A549 treated with CORT108297 at 1 μM for 4 hours (cell line): Measurements from ENCODE around the gene MAPRE3. TPM values are rescaled to one million over a fixed set of nuclear protein-coding genes. Genes with fewer than 3 reads are reported as not detected.

Source experiments
- total RNA-seq: library from RNA; stranded (reverse); fragments of 200-300 nt; extraction: Qiagen RNA extraction; gene quantifications from 5 replicates; pipeline ENCODE4 v1.2.3, GENCODE V29; 2022

The MAPRE3 gene
- total RNA-seq, result 12.2 to 14.0 TPM (median 12.7 TPM) in 5 replicates

GRCh38 chr2:26970244-26970927 is at the start of gene MAPRE3:
MAPRE3 (plus strand) TSS chr2:26970637; CDS start chr2:27022219, 51,582 bp downstream.

GRCh38 chr2:27032495-27033252 is 62.2 kb downstream of the MAPRE3 start, which contains the start of gene TMEM214:
TMEM214 (plus strand) TSS chr2:27032965; CDS start chr2:27033016, 51 bp downstream.

GRCh38 chr2:27050996-27051901 is 80.8 kb downstream of the MAPRE3 start, which contains the start of gene AGBL5:
AGBL5 (plus strand) TSS chr2:27051668; CDS start chr2:27052959, 1,291 bp downstream.

GRCh38 chr2:27071277-27071989 is 101.0 kb downstream of the MAPRE3 start, which contains the start of gene OST4:
OST4 (minus strand) TSS chr2:27071654.

Other genes starting within 250 kb of the MAPRE3 start
- 34.5 to 41.0 TPM (median 35.9 TPM) in 5 replicates for gene SLC35F6, start 206.4 kb upstream of the MAPRE3 start, total RNA-seq
- gene CENPA, start 184.6 kb upstream of the MAPRE3 start, total RNA-seq, result 48.7 to 57.9 TPM (median 55.8 TPM) in 5 replicates
- gene DPYSL5, start 122.5 kb upstream of the MAPRE3 start, total RNA-seq, result 3.8 to 6.8 TPM (median 5.0 TPM) in 5 replicates
- 54.2 to 72.9 TPM (median 69.3 TPM) in 5 replicates for gene TMEM214, start 62.3 kb downstream of the MAPRE3 start, total RNA-seq
- 30.0 to 34.0 TPM (median 32.4 TPM) in 5 replicates for gene AGBL5, start 81.0 kb downstream of the MAPRE3 start, total RNA-seq
- gene OST4, start 101.0 kb downstream of the MAPRE3 start, total RNA-seq, result 543 to 595 TPM (median 559 TPM) in 5 replicates
- 0.37 to 0.50 TPM (median 0.47 TPM) in 5 replicates for gene EMILIN1, start 108.0 kb downstream of the MAPRE3 start, total RNA-seq
- 7.5 to 11.0 TPM (median 9.5 TPM) in 5 replicates for gene KHK, start 116.1 kb downstream of the MAPRE3 start, total RNA-seq
- gene CGREF1, start 148.5 kb downstream of the MAPRE3 start, total RNA-seq, result 7.2 to 8.5 TPM (median 7.7 TPM) in 5 replicates
- gene ABHD1, start 153.2 kb downstream of the MAPRE3 start, total RNA-seq, result 1.2 to 1.8 TPM (median 1.3 TPM) in 5 replicates
- 52.9 to 69.5 TPM (median 65.0 TPM) in 5 replicates for gene PREB, start 164.0 kb downstream of the MAPRE3 start, total RNA-seq
- not detected in 5 replicates for gene PRR30, start 168.8 kb downstream of the MAPRE3 start, total RNA-seq
- gene TCF23, start 178.4 kb downstream of the MAPRE3 start, total RNA-seq, result not detected in 5 replicates
- 208 to 219 TPM (median 213 TPM) in 5 replicates for gene ATRAID, start 241.4 kb downstream of the MAPRE3 start, total RNA-seq
- gene SLC5A6, start 241.6 kb downstream of the MAPRE3 start, total RNA-seq, result 68.6 to 73.0 TPM (median 71.5 TPM) in 5 replicates
- gene CAD, start 246.7 kb downstream of the MAPRE3 start, total RNA-seq, result 58.1 to 68.9 TPM (median 65.2 TPM) in 5 replicates